Measurements from ENCODE around the gene CD6. TPM values are rescaled to one million over a fixed set of nuclear protein-coding genes. Genes with fewer than 3 reads are reported as not detected.

The CD6 gene
- total RNA-seq, 1 donor from 2014 or later = not detected

DNA sequence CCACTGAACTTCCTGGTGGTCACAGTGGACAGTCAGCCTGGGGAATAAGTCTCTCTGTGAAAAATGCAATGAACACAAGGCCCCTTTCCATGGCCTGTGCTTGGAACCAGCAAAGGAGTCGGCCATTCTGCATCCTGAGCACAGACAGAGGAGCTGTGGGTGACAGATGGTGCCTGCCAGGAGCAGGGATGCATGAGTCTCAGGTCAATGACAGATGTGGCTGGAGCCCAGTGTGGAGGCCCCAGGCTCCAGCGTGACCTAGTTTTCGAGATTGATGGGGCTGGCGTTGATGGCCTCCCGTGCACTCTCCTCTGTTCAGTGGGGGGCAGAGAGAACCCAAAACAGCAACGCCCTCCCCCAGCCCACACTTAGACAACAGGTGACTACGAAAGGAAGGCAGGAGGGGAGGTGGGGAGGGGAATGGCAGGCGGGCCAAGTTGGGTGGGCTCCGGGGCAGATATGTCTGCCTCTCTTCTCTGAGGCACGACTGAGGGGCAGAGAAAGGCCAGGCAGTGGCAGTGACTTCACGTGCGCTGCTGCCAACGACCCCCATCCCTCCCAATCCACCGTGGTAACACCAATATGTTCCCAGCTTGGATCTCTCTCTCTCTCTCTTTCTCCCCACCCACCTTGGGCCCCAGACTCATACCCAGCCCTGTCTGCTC is 96.4 kb downstream of the CD6 start:
- FAIRE-seq (no peak), DNase-seq (ENCODE audit: low read depth) (no peak)
- H3K27me3 ChIP-seq (ENCODE audit: control insufficient read depth, insufficient read depth, low read length) = no peaks in the 10 kb centered on the region
- no peak overlapping the region for H3K4me3 ChIP-seq (ENCODE audit: low read depth, low read length)
- H3K36me3 ChIP-seq (ENCODE audit: control insufficient read depth, insufficient read depth, low read length) = no peaks in the 10 kb centered on the region
- TF ChIP-seq, protein P1, sequence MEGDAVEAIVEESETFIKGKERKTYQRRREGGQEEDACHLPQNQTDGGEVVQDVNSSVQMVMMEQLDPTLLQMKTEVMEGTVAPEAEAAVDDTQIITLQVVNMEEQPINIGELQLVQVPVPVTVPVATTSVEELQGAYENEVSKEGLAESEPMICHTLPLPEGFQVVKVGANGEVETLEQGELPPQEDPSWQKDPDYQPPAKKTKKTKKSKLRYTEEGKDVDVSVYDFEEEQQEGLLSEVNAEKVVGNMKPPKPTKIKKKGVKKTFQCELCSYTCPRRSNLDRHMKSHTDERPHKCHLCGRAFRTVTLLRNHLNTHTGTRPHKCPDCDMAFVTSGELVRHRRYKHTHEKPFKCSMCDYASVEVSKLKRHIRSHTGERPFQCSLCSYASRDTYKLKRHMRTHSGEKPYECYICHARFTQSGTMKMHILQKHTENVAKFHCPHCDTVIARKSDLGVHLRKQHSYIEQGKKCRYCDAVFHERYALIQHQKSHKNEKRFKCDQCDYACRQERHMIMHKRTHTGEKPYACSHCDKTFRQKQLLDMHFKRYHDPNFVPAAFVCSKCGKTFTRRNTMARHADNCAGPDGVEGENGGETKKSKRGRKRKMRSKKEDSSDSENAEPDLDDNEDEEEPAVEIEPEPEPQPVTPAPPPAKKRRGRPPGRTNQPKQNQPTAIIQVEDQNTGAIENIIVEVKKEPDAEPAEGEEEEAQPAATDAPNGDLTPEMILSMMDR (IDR thresholded peaks at IDR 0.05; ENCODE audit: insufficient read depth, low read length, severe bottlenecking) = no peak

DNA sequence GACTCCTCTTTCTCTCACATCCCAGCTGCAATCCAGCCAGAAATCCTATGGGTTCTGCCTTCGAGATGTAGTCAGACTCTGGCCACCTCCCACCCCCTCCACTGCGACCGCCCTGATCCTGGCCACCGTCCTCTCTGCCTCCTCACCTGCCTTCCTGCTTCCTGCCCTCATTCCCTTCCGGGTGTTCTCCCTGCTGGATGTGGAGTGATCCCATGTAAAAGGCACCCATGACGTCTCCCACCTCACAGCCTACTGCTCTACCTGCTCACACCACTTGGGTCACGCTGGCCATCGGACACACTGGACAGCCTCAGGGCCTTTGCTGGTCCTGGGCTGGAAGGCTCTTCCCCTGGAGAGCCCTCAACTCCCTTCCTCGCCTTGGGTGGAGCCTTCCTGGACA is 97.1 kb downstream of the CD6 start:
- TF ChIP-seq, protein P1 (IDR thresholded peaks at IDR 0.05; ENCODE audit: insufficient read depth, low read length, severe bottlenecking) = no peak
- Histone ChIP-seq H3K36me3 (ENCODE audit: control insufficient read depth, insufficient read depth, low read length) (no peaks in the 10 kb centered on the region), H3K27me3 (ENCODE audit: control insufficient read depth, insufficient read depth, low read length) (no peaks in the 10 kb centered on the region), H3K4me3 (ENCODE audit: low read depth, low read length) (no peak overlapping the region)
- no peak for FAIRE-seq
- no peak for DNase-seq (ENCODE audit: low read depth)

DNA sequence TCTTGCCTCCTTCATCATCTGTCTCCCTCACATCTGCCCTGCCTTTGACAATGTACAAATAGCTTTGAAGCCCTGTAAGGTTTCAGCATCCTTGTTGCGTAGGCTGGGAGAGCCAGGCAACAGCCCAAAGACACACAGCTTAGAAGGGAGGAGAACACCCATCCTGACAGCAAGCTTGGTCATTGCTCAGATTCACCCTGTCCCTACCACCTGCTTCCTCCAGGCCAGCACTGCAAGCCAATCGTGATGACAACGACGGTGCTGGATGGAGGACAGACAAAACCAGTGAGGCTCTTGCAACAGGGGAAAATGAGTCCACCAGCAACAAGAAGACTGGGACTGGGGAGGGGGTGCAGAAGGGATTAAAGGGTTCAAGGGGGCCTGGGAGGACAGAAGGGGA is 97.9 kb downstream of the CD6 start:
- FAIRE-seq (no peak), DNase-seq (ENCODE audit: low read depth) (no peak)
- TF ChIP-seq, protein P1 (IDR thresholded peaks at IDR 0.05; ENCODE audit: insufficient read depth, low read length, severe bottlenecking) = no peak
- Histone ChIP-seq H3K27me3 (ENCODE audit: control insufficient read depth, insufficient read depth, low read length) (no peaks in the 10 kb centered on the region), H3K36me3 (ENCODE audit: control insufficient read depth, insufficient read depth, low read length) (no peaks in the 10 kb centered on the region), H3K4me3 (ENCODE audit: low read depth, low read length) (no peak overlapping the region)

Other genes starting within 250 kb of the CD6 start
- gene MS4A18, start 247.0 kb upstream of the CD6 start, total RNA-seq = not detected in 2 replicates
- gene MS4A15, start 214.8 kb upstream of the CD6 start, total RNA-seq = not detected in 2 replicates
- not detected in 2 replicates for gene MS4A10, start 186.3 kb upstream of the CD6 start, total RNA-seq
- gene CCDC86, start 129.6 kb upstream of the CD6 start, total RNA-seq = 7.4 TPM in 2 replicates
- gene PTGDR2, start 115.7 kb upstream of the CD6 start, total RNA-seq = 0.13 TPM in 1 of 2 replicates, not detected in the other
- not detected in 2 replicates for gene ZP1, start 104.1 kb upstream of the CD6 start, total RNA-seq
- gene PRPF19, start 65.1 kb upstream of the CD6 start, total RNA-seq = 30.2 and 36.1 TPM in 2 replicates
- 7.6 and 7.7 TPM in 2 replicates for gene TMEM109, start 57.5 kb upstream of the CD6 start, total RNA-seq
- 22.6 and 25.2 TPM in 2 replicates for gene TMEM132A, start 47.2 kb upstream of the CD6 start, total RNA-seq
- 0.38 and 1.3 TPM in 2 replicates for gene SLC15A3, start 19.5 kb upstream of the CD6 start, total RNA-seq
- gene CD5, start 130.8 kb downstream of the CD6 start, total RNA-seq = not detected in 2 replicates
- 8.7 and 11.3 TPM in 2 replicates for gene VPS37C, start 189.7 kb downstream of the CD6 start, total RNA-seq
- not detected in 2 replicates for gene PGA3, start 231.8 kb downstream of the CD6 start, total RNA-seq